Right ventricle myocardium inferior (tissue), 1 donor: ENCODE data around the gene HEPHL1. TPM values are rescaled to one million over a fixed set of nuclear protein-coding genes. Genes with fewer than 3 reads are reported as not detected.

Experiments used
- ATAC-seq: fragments of 200-7000 bp; cut with Tn5 transposase; one replicate; pipeline ENCODE4 v1.9.1; 2020; ENCODE audit warnings: mild to moderate bottlenecking, moderate library complexity
- DNase-seq: peaks from one replicate; pipeline ENCODE4 v3.0.0; 2021; ENCODE audit errors: missing footprints
- intact Hi-C: fragments of 100-400 bp; cut with DNase I; formaldehyde crosslinking; loops from one replicate; pipeline ENCODE4 v1.11.0; 2022
- total RNA-seq: library from RNA; stranded (reverse); fragmentation: NEBNext Ultra II Directional; extraction: Animal tissue kit (Norgen Biotek cat#: 25700); gene quantifications from one replicate; pipeline ENCODE4 v1.2.1, GENCODE V29; 2021
- donor health status: DM: no; HTN: yes; CAD: no; lungs with severe emphysema.

Gene HEPHL1
- total RNA-seq, 1 donor from 2014 or later, result not detected

GRCh38 chr11:94017446-94017845 is 3.7 kb upstream of the HEPHL1 start:
- ATAC-seq, result no peak
- DNase-seq, result no peak
- intact Hi-C loops, result no loop called here

GRCh38 chr11:94018721-94019120 is 2.4 kb upstream of the HEPHL1 start:
- intact Hi-C loops, result no loop called here
- ATAC-seq, result no peak
- no peak for DNase-seq

- intact Hi-C loops, result no loop called here
- no peak for DNase-seq
- peak; percentile 58 for ATAC-seq
These were observed 2.7 kb downstream of the HEPHL1 start for GRCh38 chr11:94023856-94024255.

- ATAC-seq, result no peak
- DNase-seq, result no peak
- intact Hi-C loops, result no loop called here
These were observed 3.4 kb downstream of the HEPHL1 start for GRCh38 chr11:94024547-94024946.

GRCh38 chr11:94025690-94026394 is 4.7 kb downstream of the HEPHL1 start:
- DNase-seq (no peak), ATAC-seq (peak; percentile 30)
- intact Hi-C loops, result no loop called here

- no peak for ATAC-seq
- DNase-seq, result no peak
- intact Hi-C loops, result no loop called here
These were observed 6.1 kb downstream of the HEPHL1 start for GRCh38 chr11:94027210-94027609.

- ATAC-seq (no peak), DNase-seq (no peak)
- intact Hi-C loops, result no loop called here
These were observed 7.3 kb downstream of the HEPHL1 start for GRCh38 chr11:94028436-94028835.

- intact Hi-C loops, result no loop called here
- no peak for DNase-seq
These were observed 8.9 kb downstream of the HEPHL1 start for GRCh38 chr11:94030059-94030458.

GRCh38 chr11:94031625-94032024 is 10.5 kb downstream of the HEPHL1 start:
- DNase-seq (no peak), ATAC-seq (peak; percentile 24)
- intact Hi-C loops, result no loop called here

More at GRCh38 chr11:94030059-94030458, 8.9 kb downstream of the HEPHL1 start:
- ATAC-seq, result no peak

GRCh38 chr11:94032066-94032465 is 10.9 kb downstream of the HEPHL1 start:
- ATAC-seq, result peak; percentile 81
- intact Hi-C loops, result no loop called here
- no peak for DNase-seq

- ATAC-seq (no peak), DNase-seq (no peak)
- intact Hi-C loops, result no loop called here
These were observed 11.6 kb downstream of the HEPHL1 start for GRCh38 chr11:94032725-94033124.

- no peak for ATAC-seq
- no peak for DNase-seq
- intact Hi-C loops, result no loop called here
These were observed 13.1 kb downstream of the HEPHL1 start for GRCh38 chr11:94034207-94034606.

- ATAC-seq (no peak), DNase-seq (no peak)
- intact Hi-C loops, result no loop called here
These were observed 14.9 kb downstream of the HEPHL1 start for GRCh38 chr11:94036096-94036495.

GRCh38 chr11:94043241-94043640 is 22.1 kb downstream of the HEPHL1 start:
- intact Hi-C loops, result no loop called here
- no peak for ATAC-seq
- no peak for DNase-seq

GRCh38 chr11:94046796-94047195 is 25.6 kb downstream of the HEPHL1 start:
- intact Hi-C loops, result no loop called here
- ATAC-seq (no peak), DNase-seq (no peak)

- ATAC-seq (no peak), DNase-seq (no peak)
- intact Hi-C loops, result no loop called here
These were observed 27.0 kb downstream of the HEPHL1 start for GRCh38 chr11:94048032-94048709.

- intact Hi-C loops, result no loop called here
- no peak for DNase-seq
- no peak for ATAC-seq
These were observed 28.2 kb downstream of the HEPHL1 start for GRCh38 chr11:94049351-94049750.

GRCh38 chr11:94058630-94059029 is 37.5 kb downstream of the HEPHL1 start:
- no peak for ATAC-seq
- intact Hi-C loops, result no loop called here
- DNase-seq, result no peak

GRCh38 chr11:94059065-94059464 is 37.9 kb downstream of the HEPHL1 start:
- intact Hi-C loops, result no loop called here

GRCh38 chr11:94060401-94060800 is 39.2 kb downstream of the HEPHL1 start:
- DNase-seq (no peak), ATAC-seq (no peak)
- intact Hi-C loops, result no loop called here

More at GRCh38 chr11:94059065-94059464, 37.9 kb downstream of the HEPHL1 start:
- ATAC-seq (no peak), DNase-seq (no peak)
